Right atrium auricular region (tissue), 2 donors: Measurements from ENCODE around the gene SLC12A4. TPM values are rescaled to one million over a fixed set of nuclear protein-coding genes. Genes with fewer than 3 reads are reported as not detected.
"Not testable (repeated sequence)": the region's sequence is repeated elsewhere in the genome, so short reads cannot be mapped to it uniquely, and the experiment has no call there.

Experiments
- DNase-seq: peaks from one replicate; pipeline ENCODE4 v3.0.0-alpha.2; 2019; ENCODE audit warnings: low spot score
- H3K27ac ChIP-seq, 2 donors: fragments of 200-600 bp; sonication (generic); 1 replicate in 1 of 2; 2 replicates in 1 of 2; pipeline ENCODE4 v1.5.1; 2016 to 2019
- H3K27me3 ChIP-seq, 2 donors: fragments of 200-600 bp; sonication (generic); one replicate each; pipeline versions ENCODE4 v1.5.1 to v1.6.0; 2017 to 2019
- H3K36me3 ChIP-seq: fragments of 200-600 bp; sonication (generic); one replicate; pipeline ENCODE4 v1.5.1; 2016
- H3K4me1 ChIP-seq, 2 donors: fragments of 200-600 bp; sonication (generic); one replicate each; pipeline versions ENCODE4 v1.5.1 to v1.6.0; 2017 to 2019
- H3K4me3 ChIP-seq, 2 donors: fragments of 200-600 bp; sonication (generic); 1 replicate in 1 of 2; 2 replicates in 1 of 2; pipeline ENCODE4 v1.5.1; 2017 to 2019; ENCODE audit warnings: mild to moderate bottlenecking in 1 of 2, moderate library complexity in 1 of 2
- H3K9me3 ChIP-seq, 2 donors: fragments of 200-600 bp; sonication (generic); one replicate each; pipeline ENCODE4 v1.5.1; 2019
- total RNA-seq, 2 donors: library from RNA; depleted of rRNA; stranded (reverse); fragments of >200 nt; gene quantifications; one replicate each; pipeline ENCODE4 v1.1.0, GENCODE V29; 2016
- TF ChIP-seq, protein P1 (sequence below), 2 donors: fragments of 200-600 bp; sonication (generic); IDR thresholded peaks; one replicate each; pipeline ENCODE4 v1.5.1; 2019; ENCODE audit warnings: antibody characterized with exemption in 2 of 2

Gene SLC12A4
- total RNA-seq, 2 donors from 2014 or later, result 39.5 to 85.9 TPM

- Histone ChIP-seq H3K36me3 (no peaks in the 10 kb centered on the region), H3K27me3 (no peaks in the 10 kb centered on the region), H3K9me3 (no peaks in the 10 kb centered on the region), H3K4me1 (peaks cover 0 to 15% of the 10 kb centered on the region in 2 donors), H3K4me3 (no peak within 1 kb of the TSS), H3K27ac (no peak within 1 kb of the TSS)
- DNase-seq, result no peak
- TF ChIP-seq, protein P1, sequence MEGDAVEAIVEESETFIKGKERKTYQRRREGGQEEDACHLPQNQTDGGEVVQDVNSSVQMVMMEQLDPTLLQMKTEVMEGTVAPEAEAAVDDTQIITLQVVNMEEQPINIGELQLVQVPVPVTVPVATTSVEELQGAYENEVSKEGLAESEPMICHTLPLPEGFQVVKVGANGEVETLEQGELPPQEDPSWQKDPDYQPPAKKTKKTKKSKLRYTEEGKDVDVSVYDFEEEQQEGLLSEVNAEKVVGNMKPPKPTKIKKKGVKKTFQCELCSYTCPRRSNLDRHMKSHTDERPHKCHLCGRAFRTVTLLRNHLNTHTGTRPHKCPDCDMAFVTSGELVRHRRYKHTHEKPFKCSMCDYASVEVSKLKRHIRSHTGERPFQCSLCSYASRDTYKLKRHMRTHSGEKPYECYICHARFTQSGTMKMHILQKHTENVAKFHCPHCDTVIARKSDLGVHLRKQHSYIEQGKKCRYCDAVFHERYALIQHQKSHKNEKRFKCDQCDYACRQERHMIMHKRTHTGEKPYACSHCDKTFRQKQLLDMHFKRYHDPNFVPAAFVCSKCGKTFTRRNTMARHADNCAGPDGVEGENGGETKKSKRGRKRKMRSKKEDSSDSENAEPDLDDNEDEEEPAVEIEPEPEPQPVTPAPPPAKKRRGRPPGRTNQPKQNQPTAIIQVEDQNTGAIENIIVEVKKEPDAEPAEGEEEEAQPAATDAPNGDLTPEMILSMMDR (IDR thresholded peaks at IDR 0.05), result no peak
Observed at GRCh38 chr16:67979955-67980678, 11.7 kb upstream of the SLC12A4 start, which contains the start of gene DPEP3. TSS of gene DPEP3 (minus strand) at chr16:67980499. CDS start at chr16:67980380, 119 bp downstream.

DNA sequence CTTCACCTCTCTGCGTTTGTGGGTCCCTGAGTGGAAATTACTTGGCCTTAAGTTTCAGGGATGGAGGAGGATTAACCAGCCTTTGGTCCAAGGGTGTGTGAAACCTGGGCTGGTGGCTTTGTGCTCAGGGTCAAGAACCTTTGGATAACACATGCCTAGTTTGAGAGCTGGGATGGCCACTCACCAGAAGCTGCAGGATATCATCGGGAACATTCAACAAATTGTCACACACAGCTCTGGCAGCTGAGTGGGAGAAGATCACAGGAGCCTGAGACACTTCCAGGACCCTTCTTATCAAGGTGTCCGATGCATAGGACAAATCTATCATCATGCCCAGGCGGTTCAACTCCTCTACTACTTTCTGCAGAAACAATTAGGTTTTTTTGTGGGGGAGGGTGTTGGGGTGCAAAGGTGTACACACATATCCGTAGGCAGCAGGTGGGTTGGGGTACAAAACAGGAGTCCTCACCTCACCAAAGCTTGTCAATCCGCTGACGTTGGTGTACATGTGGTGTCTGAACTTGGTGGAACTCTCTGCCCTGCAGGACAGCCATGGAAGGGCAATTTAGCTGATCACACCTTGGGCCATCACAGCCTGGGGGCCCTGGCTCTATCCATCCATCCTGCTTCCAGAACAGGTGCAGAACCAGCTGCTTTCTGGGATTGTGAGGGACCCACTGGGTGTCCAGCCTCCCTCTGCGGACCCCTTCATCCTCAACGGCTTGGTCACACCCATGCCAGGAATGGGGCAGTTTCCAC, 9.2 kb upstream of the SLC12A4 start:
- H3K27ac ChIP-seq, result no peak overlapping the region
- no peaks in the 10 kb centered on the region for H3K36me3 ChIP-seq
- TF ChIP-seq, protein P1 (IDR thresholded peaks at IDR 0.05), result no peak
- H3K27me3 ChIP-seq, result no peaks in the 10 kb centered on the region
- H3K4me1 ChIP-seq, result no peaks in the 10 kb centered on the region
- H3K9me3 ChIP-seq, result no peaks in the 10 kb centered on the region
- no peak overlapping the region for H3K4me3 ChIP-seq
- no peak for DNase-seq

DNA sequence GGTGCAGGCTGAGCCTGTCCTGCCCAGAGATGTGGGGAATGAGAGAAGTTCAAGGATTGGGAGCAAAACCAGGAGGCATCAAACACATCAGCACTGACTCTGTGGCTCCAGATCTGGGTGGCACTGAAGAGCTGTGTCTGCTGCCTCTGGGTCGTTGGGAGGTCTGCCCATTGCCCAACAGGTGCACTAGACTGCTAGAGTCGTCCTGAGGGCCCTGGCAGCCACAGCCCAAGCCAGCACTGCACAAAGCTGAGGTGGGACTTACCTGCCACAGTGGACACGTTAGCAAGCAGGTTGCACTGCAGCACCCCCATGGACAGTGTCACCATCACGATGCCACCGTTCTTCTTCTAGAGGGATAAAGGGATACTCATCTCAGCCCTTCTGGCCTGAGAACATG, 8.6 kb upstream of the SLC12A4 start:
- no peak overlapping the region for H3K4me3 ChIP-seq
- TF ChIP-seq, protein P1 (IDR thresholded peaks at IDR 0.05), result no peak
- H3K27me3 ChIP-seq, result no peaks in the 10 kb centered on the region
- DNase-seq, result no peak
- no peaks in the 10 kb centered on the region for H3K36me3 ChIP-seq
- no peak overlapping the region for H3K27ac ChIP-seq
- H3K4me1 ChIP-seq, result no peaks in the 10 kb centered on the region
- no peaks in the 10 kb centered on the region for H3K9me3 ChIP-seq

DNA sequence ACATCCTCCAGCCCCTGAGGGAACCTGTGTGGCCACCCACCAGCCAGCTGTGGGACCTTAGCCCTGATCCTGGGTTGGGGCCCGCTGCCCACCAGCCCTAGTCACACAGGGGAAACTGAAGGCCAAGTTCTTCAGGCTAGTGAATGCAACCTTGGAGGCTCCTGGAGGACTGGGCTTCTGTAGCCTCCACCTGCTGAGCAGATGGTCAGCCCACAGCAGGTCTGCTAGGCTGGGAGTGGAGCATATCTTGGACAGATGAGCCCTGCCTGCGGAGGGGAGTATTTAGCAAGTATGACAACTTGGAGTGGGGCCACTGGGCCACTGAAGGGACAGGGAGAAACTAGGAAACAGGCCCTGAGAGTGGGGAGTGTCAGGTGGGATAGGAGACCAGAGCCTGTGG, 7.8 kb upstream of the SLC12A4 start:
- TF ChIP-seq, protein P1 (IDR thresholded peaks at IDR 0.05), result no peak
- Histone ChIP-seq H3K4me1 (no peaks in the 10 kb centered on the region), H3K36me3 (no peaks in the 10 kb centered on the region), H3K27me3 (no peaks in the 10 kb centered on the region), H3K9me3 (no peaks in the 10 kb centered on the region), H3K27ac (no peak overlapping the region), H3K4me3 (no peak overlapping the region)
- no peak for DNase-seq

- TF ChIP-seq, protein P1 (IDR thresholded peaks at IDR 0.05), result no peak
- no peaks in the 10 kb centered on the region for H3K36me3 ChIP-seq
Observed at GRCh38 chr16:67975321-67976105, 7.1 kb upstream of the SLC12A4 start.

DNA sequence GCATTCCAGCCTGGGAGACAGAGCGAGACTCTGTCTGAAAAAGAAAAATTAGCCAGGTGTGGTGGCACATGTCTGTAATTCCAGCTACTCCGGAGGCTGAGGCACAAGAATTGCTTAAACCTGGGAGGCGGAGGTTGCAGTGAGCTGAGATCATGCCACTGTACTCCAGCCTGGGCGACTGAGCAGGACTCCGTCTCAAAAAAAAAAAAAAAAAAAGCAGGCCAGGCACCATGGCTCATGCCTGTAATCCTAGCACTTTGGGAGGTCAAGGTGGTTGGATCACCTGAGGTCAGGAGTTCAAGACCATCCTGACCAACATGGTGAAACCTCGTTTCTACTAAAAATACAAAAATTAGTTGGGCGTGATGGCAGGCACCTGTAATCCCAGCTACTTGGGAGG, 3.8 kb upstream of the SLC12A4 start:
- H3K27me3 ChIP-seq, H3K4me3 ChIP-seq, H3K27ac ChIP-seq: not testable (repeated sequence)

More at GRCh38 chr16:67975321-67976105, 7.1 kb upstream of the SLC12A4 start:
- H3K4me1 ChIP-seq, result no peaks in the 10 kb centered on the region
- H3K27ac ChIP-seq, result no peak overlapping the region
- H3K27me3 ChIP-seq, result no peaks in the 10 kb centered on the region
- no peaks in the 10 kb centered on the region for H3K9me3 ChIP-seq
- DNase-seq, result no peak
- no peak overlapping the region for H3K4me3 ChIP-seq

More for the DNA sequence above, 3.8 kb upstream of the SLC12A4 start:
- not testable (repeated sequence) for H3K9me3 ChIP-seq, H3K36me3 ChIP-seq, DNase-seq
- H3K4me1 ChIP-seq, result peaks cover 0 to 12% of the 10 kb centered on the region in 2 donors
